NB4 (cell line): ENCODE results near the gene TIMM23.
"Not testable (repeated sequence)": the region's sequence is repeated elsewhere in the genome, so short reads cannot be mapped to it uniquely, and the experiment has no call there.

Experiments
- MYC ChIP-seq: IDR thresholded peaks from 2 replicates; pipeline ENCODE4 v1.6.1; 2011; ENCODE audit warnings: low read depth, low read length
- POLR2A ChIP-seq: IDR thresholded peaks from 2 replicates; pipeline ENCODE4 v1.6.1; 2011; ENCODE audit warnings: mild to moderate bottlenecking; ENCODE audit not compliant: insufficient read length; ENCODE audit errors: extremely low read depth
- TF ChIP-seq, protein P1 (sequence below): IDR thresholded peaks from one replicate; pipeline ENCODE4 v1.5.1; 2012; ENCODE audit warnings: low read depth, low read length
- TF ChIP-seq, protein P2 (sequence below): IDR thresholded peaks from 2 replicates; pipeline ENCODE4 v1.6.1; 2011; ENCODE audit warnings: low read depth, low read length

DNA sequence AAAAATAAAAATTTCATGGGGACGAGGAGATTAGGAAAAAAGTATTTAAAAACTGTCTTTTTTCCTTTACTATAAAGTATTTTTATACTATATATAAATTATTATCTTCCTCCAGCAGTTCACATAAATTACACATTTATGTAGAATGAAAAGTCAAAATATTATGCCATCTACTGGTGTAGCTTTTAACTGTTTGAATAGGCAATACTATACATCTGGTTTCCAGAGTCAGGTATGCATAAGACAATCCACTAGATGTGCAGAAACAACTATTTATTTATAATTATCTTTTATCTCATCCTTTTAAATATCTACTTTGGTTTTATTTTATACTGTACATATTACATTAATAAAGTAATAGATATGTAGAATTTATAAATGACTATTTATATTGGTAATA, 24.9 kb upstream of the TIMM23 start:
- not testable (repeated sequence) for TF ChIP-seq POLR2A, MYC
- TF ChIP-seq, protein P1, sequence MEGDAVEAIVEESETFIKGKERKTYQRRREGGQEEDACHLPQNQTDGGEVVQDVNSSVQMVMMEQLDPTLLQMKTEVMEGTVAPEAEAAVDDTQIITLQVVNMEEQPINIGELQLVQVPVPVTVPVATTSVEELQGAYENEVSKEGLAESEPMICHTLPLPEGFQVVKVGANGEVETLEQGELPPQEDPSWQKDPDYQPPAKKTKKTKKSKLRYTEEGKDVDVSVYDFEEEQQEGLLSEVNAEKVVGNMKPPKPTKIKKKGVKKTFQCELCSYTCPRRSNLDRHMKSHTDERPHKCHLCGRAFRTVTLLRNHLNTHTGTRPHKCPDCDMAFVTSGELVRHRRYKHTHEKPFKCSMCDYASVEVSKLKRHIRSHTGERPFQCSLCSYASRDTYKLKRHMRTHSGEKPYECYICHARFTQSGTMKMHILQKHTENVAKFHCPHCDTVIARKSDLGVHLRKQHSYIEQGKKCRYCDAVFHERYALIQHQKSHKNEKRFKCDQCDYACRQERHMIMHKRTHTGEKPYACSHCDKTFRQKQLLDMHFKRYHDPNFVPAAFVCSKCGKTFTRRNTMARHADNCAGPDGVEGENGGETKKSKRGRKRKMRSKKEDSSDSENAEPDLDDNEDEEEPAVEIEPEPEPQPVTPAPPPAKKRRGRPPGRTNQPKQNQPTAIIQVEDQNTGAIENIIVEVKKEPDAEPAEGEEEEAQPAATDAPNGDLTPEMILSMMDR, result not testable (repeated sequence)
- TF ChIP-seq, protein P2, sequence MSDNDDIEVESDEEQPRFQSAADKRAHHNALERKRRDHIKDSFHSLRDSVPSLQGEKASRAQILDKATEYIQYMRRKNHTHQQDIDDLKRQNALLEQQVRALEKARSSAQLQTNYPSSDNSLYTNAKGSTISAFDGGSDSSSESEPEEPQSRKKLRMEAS, result not testable (repeated sequence)
